ENCODE results near the gene PXK. TPM values are rescaled to one million over a fixed set of nuclear protein-coding genes. Genes with fewer than 3 reads are reported as not detected.

PXK gene
- total RNA-seq, 3 donors from 2014 or later (not counting 1 experiment from before 2014, with no cell fraction given): 42.1 to 53.8 (median 48.9) TPM

DNA sequence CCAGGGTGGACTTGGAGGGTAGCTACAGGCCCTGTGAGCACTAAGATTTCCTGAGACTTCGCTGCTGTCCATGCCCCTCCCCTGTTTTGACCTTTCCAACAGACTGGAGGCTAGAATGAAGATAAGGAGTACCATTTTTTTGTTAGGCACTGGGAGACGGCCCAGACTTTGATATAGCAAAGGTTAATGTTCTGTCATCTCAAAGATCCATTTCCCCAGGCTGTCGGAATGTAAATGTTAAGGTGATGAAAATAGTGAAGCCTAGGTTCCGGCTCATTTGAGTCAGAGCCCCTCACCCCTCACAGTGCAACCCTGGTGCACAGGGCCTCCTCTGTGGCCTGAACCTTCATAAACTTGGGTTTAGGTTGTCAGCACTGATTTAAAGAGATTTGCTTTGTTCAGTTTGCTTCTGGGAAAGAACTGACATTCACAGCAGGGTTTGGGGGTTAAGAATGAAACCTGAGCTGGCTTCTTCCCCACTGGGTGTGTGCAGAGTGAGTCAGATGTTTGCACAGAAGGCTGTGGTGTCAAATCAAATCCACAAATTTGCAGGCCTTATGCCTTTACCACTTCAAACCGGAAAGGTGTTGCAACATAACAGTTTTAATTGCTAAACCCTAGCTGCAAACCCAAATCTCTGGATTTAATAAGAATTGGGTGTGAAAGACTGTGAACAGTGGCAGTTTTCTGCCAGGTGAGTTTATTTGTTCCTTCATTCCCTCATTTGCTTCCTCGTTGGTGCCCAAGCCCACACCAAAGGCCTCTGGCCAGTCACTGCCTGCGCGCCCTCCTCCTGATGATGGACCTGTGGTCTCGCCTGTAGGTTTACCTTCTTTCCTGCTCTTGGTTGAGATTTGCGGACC lies 138.6 kb downstream of the PXK start:
- H3K36me3 Mint-ChIP-seq: no peaks in the 10 kb centered on the region
- H3K9me3 Mint-ChIP-seq: no peaks in the 10 kb centered on the region
- Histone ChIP-seq H3K4me1 (ENCODE audit: control insufficient read depth, insufficient read depth, low read length) (peaks cover 37% of the 10 kb centered on the region), H3K27ac (ENCODE audit: low read length) (peak overlapping the region; percentile 59), H3K9me3 (ENCODE audit: control insufficient read depth, insufficient read depth, low read length) (no peaks in the 10 kb centered on the region), H3K36me3 (ENCODE audit: control insufficient read depth, insufficient read depth, low read length) (no peaks in the 10 kb centered on the region), H3K4me3 (ENCODE audit: low read length) (no peak overlapping the region), H3K27me3 (ENCODE audit: control insufficient read depth, insufficient read depth, low read length) (no peaks in the 10 kb centered on the region)
- TF ChIP-seq, protein P1, sequence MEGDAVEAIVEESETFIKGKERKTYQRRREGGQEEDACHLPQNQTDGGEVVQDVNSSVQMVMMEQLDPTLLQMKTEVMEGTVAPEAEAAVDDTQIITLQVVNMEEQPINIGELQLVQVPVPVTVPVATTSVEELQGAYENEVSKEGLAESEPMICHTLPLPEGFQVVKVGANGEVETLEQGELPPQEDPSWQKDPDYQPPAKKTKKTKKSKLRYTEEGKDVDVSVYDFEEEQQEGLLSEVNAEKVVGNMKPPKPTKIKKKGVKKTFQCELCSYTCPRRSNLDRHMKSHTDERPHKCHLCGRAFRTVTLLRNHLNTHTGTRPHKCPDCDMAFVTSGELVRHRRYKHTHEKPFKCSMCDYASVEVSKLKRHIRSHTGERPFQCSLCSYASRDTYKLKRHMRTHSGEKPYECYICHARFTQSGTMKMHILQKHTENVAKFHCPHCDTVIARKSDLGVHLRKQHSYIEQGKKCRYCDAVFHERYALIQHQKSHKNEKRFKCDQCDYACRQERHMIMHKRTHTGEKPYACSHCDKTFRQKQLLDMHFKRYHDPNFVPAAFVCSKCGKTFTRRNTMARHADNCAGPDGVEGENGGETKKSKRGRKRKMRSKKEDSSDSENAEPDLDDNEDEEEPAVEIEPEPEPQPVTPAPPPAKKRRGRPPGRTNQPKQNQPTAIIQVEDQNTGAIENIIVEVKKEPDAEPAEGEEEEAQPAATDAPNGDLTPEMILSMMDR (IDR thresholded peaks at IDR 0.05): no peak
- DNase-seq: peak; percentile 28 to 64
- peaks cover 30 to 35% of the 10 kb centered on the region in 2 donors for H3K4me1 Mint-ChIP-seq
- peak overlapping the region; percentile 65 to 77 for H3K27ac Mint-ChIP-seq
- peaks cover 0 to 3% of the 10 kb centered on the region in 2 donors for H3K27me3 Mint-ChIP-seq (ENCODE audit: low read depth in 2 of 2)
- WGBS (ENCODE audit: insufficient coverage): 32% methylated on average over 10 of the region's 10 CpGs
- ATAC-seq: peak; percentile 90 to 98 (median 95)
- intact Hi-C loops (cut with micrococcal nuclease): loop anchor here (2.0 kb wide), 1 partner anchor 22 kb away; the partner anchor contains the start of gene KCTD6
- peak overlapping the region; percentile 62 for H3K4me3 Mint-ChIP-seq

DNA sequence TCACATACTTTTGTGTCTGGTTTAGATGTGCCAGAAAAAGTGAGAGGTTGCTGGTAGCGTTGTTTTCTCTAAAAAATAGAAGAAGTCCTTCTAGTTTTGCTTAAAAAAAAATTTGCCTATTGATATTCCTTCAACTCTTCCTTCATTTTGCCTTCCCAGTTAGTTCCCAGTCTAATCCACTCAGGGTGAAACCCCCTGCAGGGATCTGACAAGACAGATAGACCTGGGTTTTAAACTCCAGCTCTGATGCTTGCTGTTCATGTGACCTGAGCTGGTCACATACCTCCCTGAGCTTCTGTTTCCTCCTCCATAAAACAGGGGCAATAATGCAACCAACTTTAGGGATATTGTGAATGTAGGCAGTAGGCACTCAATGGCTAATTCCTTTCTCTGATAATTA lies 140.6 kb downstream of the PXK start:
- Histone ChIP-seq H3K9me3 (ENCODE audit: control insufficient read depth, insufficient read depth, low read length) (no peaks in the 10 kb centered on the region), H3K4me3 (ENCODE audit: low read length) (no peak overlapping the region), H3K27me3 (ENCODE audit: control insufficient read depth, insufficient read depth, low read length) (no peaks in the 10 kb centered on the region), H3K4me1 (ENCODE audit: control insufficient read depth, insufficient read depth, low read length) (peaks cover 37% of the 10 kb centered on the region), H3K36me3 (ENCODE audit: control insufficient read depth, insufficient read depth, low read length) (no peaks in the 10 kb centered on the region), H3K27ac (ENCODE audit: low read length) (no peak overlapping the region)
- H3K4me1 Mint-ChIP-seq: peaks cover 30 to 35% of the 10 kb centered on the region in 2 donors
- peaks cover 0 to 3% of the 10 kb centered on the region in 2 donors for H3K27me3 Mint-ChIP-seq (ENCODE audit: low read depth in 2 of 2)
- ATAC-seq: no peak
- intact Hi-C loops (cut with micrococcal nuclease): no loop called here
- H3K9me3 Mint-ChIP-seq: no peaks in the 10 kb centered on the region
- 57% methylated on average over 1 of the region's 1 CpG for WGBS (ENCODE audit: insufficient coverage)
- no peaks in the 10 kb centered on the region for H3K36me3 Mint-ChIP-seq
- H3K4me3 Mint-ChIP-seq: no peak overlapping the region
- no peak for DNase-seq
- TF ChIP-seq, protein P1 (IDR thresholded peaks at IDR 0.05): no peak
- no peak overlapping the region for H3K27ac Mint-ChIP-seq

DNA sequence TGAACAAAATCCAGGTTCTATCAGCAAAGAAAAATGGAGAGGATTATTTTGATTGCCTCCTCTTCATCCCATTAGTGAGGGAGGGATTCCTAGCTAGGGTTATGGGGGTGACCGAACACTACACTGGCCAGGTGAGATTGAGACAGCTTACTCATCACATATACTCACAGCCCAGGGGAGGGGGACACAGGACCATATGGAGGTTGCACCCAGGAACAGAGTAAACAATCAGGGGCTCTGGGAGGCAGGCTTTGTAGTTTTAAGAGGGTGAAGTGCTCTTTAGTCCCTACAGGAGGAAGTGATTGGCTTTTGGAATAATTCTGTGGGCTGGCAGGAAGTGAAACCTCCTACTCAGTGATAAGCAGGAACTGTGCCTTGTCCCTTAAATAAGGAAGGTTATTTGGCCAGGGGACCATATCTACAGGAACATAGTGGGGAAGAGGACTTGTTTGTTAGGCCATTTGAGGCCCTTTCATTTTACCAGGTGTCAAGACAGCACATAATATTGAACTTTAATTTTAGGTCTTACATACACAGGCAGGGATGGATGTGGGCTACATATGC lies 141.7 kb downstream of the PXK start:
- peaks cover 0 to 3% of the 10 kb centered on the region in 2 donors for H3K27me3 Mint-ChIP-seq (ENCODE audit: low read depth in 2 of 2)
- H3K36me3 ChIP-seq (ENCODE audit: control insufficient read depth, insufficient read depth, low read length): no peaks in the 10 kb centered on the region
- no peaks in the 10 kb centered on the region for H3K27me3 ChIP-seq (ENCODE audit: control insufficient read depth, insufficient read depth, low read length)
- no peaks in the 10 kb centered on the region for H3K9me3 Mint-ChIP-seq
- peaks cover 37% of the 10 kb centered on the region for H3K4me1 ChIP-seq (ENCODE audit: control insufficient read depth, insufficient read depth, low read length)
- H3K4me3 Mint-ChIP-seq: no peak overlapping the region
- no peaks in the 10 kb centered on the region for H3K9me3 ChIP-seq (ENCODE audit: control insufficient read depth, insufficient read depth, low read length)
- no peak overlapping the region for H3K4me3 ChIP-seq (ENCODE audit: low read length)
- no peak overlapping the region for H3K27ac ChIP-seq (ENCODE audit: low read length)
- intact Hi-C loops (cut with micrococcal nuclease): no loop called here
- ATAC-seq: no peak
- TF ChIP-seq, protein P1 (IDR thresholded peaks at IDR 0.05): no peak
- H3K36me3 Mint-ChIP-seq: no peaks in the 10 kb centered on the region
- no CpG with 5 or more reads among the region's 1 CpG for WGBS (ENCODE audit: insufficient coverage)
- no peak for DNase-seq
- no peak overlapping the region for H3K27ac Mint-ChIP-seq
- peaks cover 30 to 35% of the 10 kb centered on the region in 2 donors for H3K4me1 Mint-ChIP-seq
